AG09319 (cell line): Measurements from ENCODE around the gene LMX1B.

Source experiments
- DNase-seq: peaks from one replicate; pipeline ENCODE4 v3.0.0-alpha.2; 2010; ENCODE audit warnings: low read depth; ENCODE audit errors: extremely low read depth
- CTCF ChIP-seq: IDR thresholded peaks from 2 replicates; pipeline ENCODE4 v1.5.1; 2011; ENCODE audit warnings: low read depth, mild to moderate bottlenecking, inconsistent platforms, low read length, moderate library complexity

The LMX1B gene

GRCh38 chr9:126690431-126691051 is 76.8 kb downstream of the LMX1B start:
- no peak for DNase-seq
- peak; percentile 56 for TF ChIP-seq CTCF

GRCh38 chr9:126692041-126692758 is 78.5 kb downstream of the LMX1B start:
- no peak for DNase-seq
- TF ChIP-seq CTCF = no peak

- TF ChIP-seq CTCF = no peak
- DNase-seq = no peak
Observed at GRCh38 chr9:126692759-126693427, 79.2 kb downstream of the LMX1B start.

GRCh38 chr9:126693428-126693944 is 79.8 kb downstream of the LMX1B start:
- DNase-seq = no peak
- TF ChIP-seq CTCF = no peak

- DNase-seq = no peak
- TF ChIP-seq CTCF = no peak
Observed at GRCh38 chr9:126694206-126695081, 80.7 kb downstream of the LMX1B start.

- DNase-seq = no peak
- TF ChIP-seq CTCF = no peak
Observed at GRCh38 chr9:126695186-126695585, 81.5 kb downstream of the LMX1B start.
